ENCODE data around the gene KRTAP10-8. TPM values are rescaled to one million over a fixed set of nuclear protein-coding genes. Genes with fewer than 3 reads are reported as not detected.

KRTAP10-8 gene
- total RNA-seq, 1 experiment from 2014 or later, result not detected

DNA sequence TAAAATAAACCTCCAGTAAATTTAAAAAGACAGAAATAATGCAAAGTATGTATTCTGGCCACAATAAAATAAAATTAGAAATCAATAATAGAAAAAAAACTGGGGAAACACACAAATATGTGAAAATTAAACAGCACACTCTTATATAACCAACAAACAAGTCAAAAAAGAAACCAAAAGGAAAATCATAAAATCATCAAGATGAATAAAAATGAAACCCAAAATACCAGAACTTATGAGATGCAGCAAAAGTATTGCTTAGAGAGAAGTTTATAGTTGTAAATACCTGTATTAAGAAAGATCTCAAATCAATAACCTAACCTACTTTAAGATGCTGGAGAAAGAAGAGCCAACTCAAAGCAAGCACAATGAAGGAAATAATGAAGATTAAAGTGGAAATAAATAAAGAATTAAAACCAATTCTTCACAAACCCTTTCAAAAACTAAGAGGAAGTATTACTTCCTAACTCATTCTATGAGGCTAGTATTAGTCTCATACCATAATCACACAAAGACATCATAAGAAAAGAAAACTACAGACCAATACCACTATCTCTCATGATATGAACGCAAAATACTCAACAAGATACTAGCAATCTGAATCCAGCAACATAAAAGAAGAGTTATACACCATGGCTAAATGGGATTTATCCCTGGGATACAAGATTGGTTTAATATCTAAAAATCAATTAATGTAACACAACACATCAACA is 46.8 kb upstream of the KRTAP10-8 start:
- no TSS peak for BruUV-seq (replicated peaks)
- Histone ChIP-seq H3K4me3 (ENCODE audit: low read depth in 2 of 2, low read length in 2 of 2) (no peak overlapping the region), H3K36me3 (ENCODE audit: control insufficient read depth, insufficient read depth, low read length) (no peaks in the 10 kb centered on the region), H3K9me3 (ENCODE audit: control insufficient read depth, insufficient read depth, low read depth, low read length) (no peaks in the 10 kb centered on the region), H3K27ac (ENCODE audit: low read length) (no peak overlapping the region), H3K4me1 (ENCODE audit: control insufficient read depth, insufficient read depth, low read length) (no peaks in the 10 kb centered on the region), H3K27me3 (ENCODE audit: control insufficient read depth, insufficient read depth, low read length) (no peaks in the 10 kb centered on the region)
- intact Hi-C loops (cut with micrococcal nuclease; ENCODE audit: unreplicated experiment) (no loop called here), in situ Hi-C loops (cut with HindIII; ENCODE audit: low pct_unique_long_range_greater_than_20kb, low sequenced_read_pairs) (no loop called here)
- TF ChIP-seq, protein P1, sequence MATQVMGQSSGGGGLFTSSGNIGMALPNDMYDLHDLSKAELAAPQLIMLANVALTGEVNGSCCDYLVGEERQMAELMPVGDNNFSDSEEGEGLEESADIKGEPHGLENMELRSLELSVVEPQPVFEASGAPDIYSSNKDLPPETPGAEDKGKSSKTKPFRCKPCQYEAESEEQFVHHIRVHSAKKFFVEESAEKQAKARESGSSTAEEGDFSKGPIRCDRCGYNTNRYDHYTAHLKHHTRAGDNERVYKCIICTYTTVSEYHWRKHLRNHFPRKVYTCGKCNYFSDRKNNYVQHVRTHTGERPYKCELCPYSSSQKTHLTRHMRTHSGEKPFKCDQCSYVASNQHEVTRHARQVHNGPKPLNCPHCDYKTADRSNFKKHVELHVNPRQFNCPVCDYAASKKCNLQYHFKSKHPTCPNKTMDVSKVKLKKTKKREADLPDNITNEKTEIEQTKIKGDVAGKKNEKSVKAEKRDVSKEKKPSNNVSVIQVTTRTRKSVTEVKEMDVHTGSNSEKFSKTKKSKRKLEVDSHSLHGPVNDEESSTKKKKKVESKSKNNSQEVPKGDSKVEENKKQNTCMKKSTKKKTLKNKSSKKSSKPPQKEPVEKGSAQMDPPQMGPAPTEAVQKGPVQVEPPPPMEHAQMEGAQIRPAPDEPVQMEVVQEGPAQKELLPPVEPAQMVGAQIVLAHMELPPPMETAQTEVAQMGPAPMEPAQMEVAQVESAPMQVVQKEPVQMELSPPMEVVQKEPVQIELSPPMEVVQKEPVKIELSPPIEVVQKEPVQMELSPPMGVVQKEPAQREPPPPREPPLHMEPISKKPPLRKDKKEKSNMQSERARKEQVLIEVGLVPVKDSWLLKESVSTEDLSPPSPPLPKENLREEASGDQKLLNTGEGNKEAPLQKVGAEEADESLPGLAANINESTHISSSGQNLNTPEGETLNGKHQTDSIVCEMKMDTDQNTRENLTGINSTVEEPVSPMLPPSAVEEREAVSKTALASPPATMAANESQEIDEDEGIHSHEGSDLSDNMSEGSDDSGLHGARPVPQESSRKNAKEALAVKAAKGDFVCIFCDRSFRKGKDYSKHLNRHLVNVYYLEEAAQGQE (IDR thresholded peaks at IDR 0.05; ENCODE audit: insufficient read depth in 1 of 2, low read depth in 2 of 2, low read length in 1 of 2), result no peak
- TF ChIP-seq POLR2AphosphoS5 (IDR thresholded peaks at IDR 0.05; ENCODE audit: low read depth, low read length), result no peak
- no peak for TF ChIP-seq SIN3A (IDR thresholded peaks at IDR 0.05; ENCODE audit: borderline replicate concordance, insufficient read depth, low read depth, low read length)
- TF ChIP-seq TCF7L2 (IDR thresholded peaks at IDR 0.05; ENCODE audit: low read depth, low read length), result no peak
- TF ChIP-seq, protein P2, sequence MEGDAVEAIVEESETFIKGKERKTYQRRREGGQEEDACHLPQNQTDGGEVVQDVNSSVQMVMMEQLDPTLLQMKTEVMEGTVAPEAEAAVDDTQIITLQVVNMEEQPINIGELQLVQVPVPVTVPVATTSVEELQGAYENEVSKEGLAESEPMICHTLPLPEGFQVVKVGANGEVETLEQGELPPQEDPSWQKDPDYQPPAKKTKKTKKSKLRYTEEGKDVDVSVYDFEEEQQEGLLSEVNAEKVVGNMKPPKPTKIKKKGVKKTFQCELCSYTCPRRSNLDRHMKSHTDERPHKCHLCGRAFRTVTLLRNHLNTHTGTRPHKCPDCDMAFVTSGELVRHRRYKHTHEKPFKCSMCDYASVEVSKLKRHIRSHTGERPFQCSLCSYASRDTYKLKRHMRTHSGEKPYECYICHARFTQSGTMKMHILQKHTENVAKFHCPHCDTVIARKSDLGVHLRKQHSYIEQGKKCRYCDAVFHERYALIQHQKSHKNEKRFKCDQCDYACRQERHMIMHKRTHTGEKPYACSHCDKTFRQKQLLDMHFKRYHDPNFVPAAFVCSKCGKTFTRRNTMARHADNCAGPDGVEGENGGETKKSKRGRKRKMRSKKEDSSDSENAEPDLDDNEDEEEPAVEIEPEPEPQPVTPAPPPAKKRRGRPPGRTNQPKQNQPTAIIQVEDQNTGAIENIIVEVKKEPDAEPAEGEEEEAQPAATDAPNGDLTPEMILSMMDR (IDR thresholded peaks at IDR 0.05), result no peak
- CTCF ChIA-PET, result no interaction called here
- POLR2A ChIA-PET, result no interaction called here
- DNase-seq (ENCODE audit: low read depth, low spot score) (no peak), ATAC-seq (no peak)

DNA sequence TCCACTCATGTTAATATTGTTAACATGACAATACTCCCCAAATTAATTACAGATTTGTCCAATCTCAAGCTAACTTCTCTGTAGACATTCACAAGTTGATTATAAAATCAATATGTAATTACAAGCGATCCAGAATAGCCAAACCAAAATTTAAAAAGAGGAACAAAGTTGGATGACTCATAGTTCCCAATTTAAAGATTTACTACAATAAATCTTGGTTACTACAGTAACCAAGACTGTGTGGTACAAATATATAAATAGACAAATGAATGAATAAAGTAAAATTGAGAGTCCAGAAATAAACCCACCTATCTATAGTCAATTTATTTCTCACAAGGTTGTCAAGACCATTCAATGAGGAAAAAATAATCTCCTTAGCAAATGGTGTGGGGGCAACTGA is 45.5 kb upstream of the KRTAP10-8 start:
- H3K4me1 ChIP-seq (ENCODE audit: control insufficient read depth, insufficient read depth, low read length), result no peaks in the 10 kb centered on the region
- intact Hi-C loops (cut with micrococcal nuclease; ENCODE audit: unreplicated experiment), result no loop called here
- ChIA-PET POLR2A (no interaction called here), CTCF (no interaction called here)
- H3K27me3 ChIP-seq (ENCODE audit: control insufficient read depth, insufficient read depth, low read length), result no peaks in the 10 kb centered on the region
- BruUV-seq (replicated peaks), result no TSS peak
- ATAC-seq, result no peak
- no peak for DNase-seq (ENCODE audit: low read depth, low spot score)
- H3K4me3 ChIP-seq (ENCODE audit: low read depth in 2 of 2, low read length in 2 of 2), result no peak overlapping the region
- in situ Hi-C loops (cut with HindIII; ENCODE audit: low pct_unique_long_range_greater_than_20kb, low sequenced_read_pairs), result no loop called here
- H3K36me3 ChIP-seq (ENCODE audit: control insufficient read depth, insufficient read depth, low read length), result no peaks in the 10 kb centered on the region
- no peaks in the 10 kb centered on the region for H3K9me3 ChIP-seq (ENCODE audit: control insufficient read depth, insufficient read depth, low read depth, low read length)
- TF ChIP-seq, protein P1 (IDR thresholded peaks at IDR 0.05; ENCODE audit: insufficient read depth in 1 of 2, low read depth in 2 of 2, low read length in 1 of 2), result no peak
- TF ChIP-seq POLR2AphosphoS5 (IDR thresholded peaks at IDR 0.05; ENCODE audit: low read depth, low read length) (no peak), SIN3A (IDR thresholded peaks at IDR 0.05; ENCODE audit: borderline replicate concordance, insufficient read depth, low read depth, low read length) (no peak), TCF7L2 (IDR thresholded peaks at IDR 0.05; ENCODE audit: low read depth, low read length) (no peak)
- TF ChIP-seq, protein P2 (IDR thresholded peaks at IDR 0.05), result no peak
- no peak overlapping the region for H3K27ac ChIP-seq (ENCODE audit: low read length)
